ENCODE measurements around the gene C4A.
A peak's percentile ranks its signal among the peaks of the same experiment; 100 is the strongest.
"Not testable (repeated sequence)": the region's sequence is repeated elsewhere in the genome, so short reads cannot be mapped to it uniquely, and the experiment has no call there.

The C4A gene

DNA sequence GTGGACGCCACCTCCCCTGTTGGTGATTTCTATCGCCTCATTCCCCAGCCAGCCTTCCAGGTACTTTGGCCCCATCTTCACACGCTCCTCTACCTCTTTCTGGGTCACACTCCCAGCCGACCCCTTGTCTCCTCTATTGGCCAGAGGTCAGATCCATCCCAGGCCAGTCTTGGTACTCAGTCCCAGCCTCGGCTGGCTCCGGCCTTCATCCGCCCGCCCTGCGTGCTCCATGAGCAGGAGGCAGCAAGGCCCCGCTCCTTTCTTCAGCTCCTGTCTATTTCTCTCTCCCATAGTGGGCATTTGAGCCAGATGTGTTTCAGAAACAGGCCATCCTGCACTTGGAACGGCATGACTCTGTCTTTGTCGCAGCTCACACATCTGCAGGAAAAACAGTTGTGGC is 20.2 kb upstream of the C4A start:
- no peak for DNase-seq

GRCh38 chr6:31963921-31964320 is 17.9 kb upstream of the C4A start:
- no peak for DNase-seq

DNA sequence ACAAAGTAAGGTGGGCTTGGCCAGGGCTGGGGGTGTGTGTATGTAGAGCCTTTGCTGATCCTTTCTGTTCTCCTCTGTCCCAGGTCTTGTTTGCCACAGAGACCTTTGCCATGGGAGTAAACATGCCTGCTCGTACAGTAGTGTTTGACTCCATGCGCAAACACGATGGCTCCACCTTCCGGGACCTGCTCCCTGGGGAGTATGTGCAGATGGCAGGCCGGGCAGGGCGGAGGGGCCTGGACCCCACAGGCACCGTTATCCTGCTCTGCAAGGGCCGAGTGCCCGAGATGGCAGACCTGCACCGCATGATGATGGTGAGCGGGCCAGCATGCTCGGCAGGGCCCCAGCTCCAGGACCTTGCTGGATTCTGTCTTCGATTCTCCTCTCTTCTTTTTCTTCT is 16.2 kb upstream of the C4A start:
- no peak for DNase-seq

DNA sequence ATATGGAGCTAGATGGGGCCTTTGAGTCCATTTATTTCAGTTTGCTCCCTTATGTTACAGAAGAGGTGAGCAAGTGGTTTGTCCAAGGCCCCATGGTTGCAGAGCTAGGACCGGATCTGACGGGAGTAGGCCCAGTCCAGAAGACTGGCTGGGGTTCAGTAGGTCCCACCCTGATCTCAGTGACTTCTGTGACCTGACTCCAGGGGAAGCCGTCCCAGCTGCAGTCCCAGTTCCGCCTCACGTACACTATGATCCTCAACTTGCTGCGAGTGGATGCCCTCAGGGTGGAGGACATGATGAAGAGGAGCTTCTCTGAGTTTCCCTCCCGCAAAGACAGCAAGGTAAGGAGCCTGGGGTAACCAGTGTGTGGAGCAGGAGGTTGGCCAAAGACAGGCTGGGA is 15.4 kb upstream of the C4A start:
- no peak for DNase-seq

DNA sequence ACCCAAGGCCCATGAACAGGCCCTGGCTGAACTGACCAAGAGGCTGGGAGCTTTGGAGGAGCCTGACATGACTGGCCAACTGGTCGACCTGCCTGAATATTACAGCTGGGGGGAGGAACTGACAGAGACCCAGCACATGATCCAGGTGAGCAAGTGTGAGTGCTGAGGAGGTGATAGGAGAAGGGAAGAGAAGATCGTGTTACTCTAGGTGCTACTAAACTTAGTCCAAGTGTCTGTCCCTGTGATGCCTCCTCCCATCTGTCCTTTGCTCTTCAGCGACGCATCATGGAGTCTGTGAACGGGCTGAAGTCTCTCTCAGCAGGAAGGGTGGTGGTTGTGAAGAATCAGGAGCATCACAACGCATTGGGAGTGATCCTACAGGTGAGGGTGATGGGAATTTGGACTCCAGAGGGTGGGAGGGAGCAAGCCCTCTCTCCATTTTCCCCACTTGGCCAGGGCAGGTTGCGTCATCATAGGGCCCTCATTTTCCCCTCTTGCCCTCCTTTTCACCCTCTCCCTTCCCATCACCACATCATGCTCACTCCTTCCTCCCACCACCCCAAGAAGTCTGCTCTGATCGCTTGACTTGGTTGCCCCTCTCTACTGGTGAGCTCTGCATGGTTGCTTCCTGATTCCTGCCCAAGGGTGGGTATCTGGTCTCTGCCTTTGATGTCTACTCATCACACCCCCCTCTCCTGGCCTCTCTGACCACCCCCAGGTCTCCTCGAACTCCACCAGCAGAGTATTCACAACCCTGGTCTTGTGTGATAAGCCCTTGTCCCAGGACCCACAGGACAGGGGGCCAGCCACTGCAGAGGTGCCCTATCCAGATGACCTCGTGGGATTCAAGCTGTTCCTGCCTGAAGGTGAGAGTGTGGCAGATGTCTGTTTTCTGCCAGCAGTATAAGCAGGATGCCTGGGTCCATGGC is 14.6 kb upstream of the C4A start:
- no peak for DNase-seq

DNA sequence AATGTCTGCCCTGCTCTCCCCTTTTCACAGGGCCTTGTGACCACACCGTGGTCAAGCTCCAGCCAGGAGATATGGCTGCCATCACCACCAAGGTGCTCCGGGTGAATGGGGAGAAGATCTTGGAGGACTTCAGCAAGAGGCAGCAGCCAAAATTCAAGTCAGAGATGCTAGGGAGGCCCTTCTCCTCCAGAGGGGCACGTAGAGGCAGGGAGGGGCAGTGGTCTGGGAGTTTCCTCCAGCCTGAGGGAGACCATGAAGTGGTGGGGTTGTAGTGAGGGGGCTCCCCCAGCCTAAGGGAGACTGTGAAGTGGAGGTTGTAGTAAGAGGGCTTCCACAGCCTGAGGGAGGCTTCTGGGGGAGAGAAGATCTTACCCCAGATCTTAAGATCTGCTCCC is 13.9 kb upstream of the C4A start:
- no peak for DNase-seq

DNA sequence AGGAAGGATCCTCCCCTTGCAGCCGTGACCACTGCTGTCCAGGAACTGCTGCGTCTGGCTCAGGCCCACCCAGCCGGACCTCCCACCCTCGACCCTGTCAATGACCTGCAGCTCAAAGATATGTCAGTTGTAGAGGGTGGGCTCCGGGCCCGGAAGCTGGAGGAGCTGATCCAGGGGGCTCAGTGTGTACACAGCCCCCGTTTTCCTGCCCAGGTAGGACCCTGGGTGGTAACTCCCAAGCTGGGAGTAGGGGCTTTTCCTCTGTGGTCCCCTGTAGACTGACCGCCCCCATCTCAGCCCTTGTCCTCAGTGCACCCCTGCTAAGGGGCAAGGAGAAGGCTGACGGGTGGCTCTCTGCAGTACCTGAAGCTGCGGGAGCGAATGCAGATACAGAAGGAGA is 13.5 kb upstream of the C4A start:
- no peak for DNase-seq

DNA sequence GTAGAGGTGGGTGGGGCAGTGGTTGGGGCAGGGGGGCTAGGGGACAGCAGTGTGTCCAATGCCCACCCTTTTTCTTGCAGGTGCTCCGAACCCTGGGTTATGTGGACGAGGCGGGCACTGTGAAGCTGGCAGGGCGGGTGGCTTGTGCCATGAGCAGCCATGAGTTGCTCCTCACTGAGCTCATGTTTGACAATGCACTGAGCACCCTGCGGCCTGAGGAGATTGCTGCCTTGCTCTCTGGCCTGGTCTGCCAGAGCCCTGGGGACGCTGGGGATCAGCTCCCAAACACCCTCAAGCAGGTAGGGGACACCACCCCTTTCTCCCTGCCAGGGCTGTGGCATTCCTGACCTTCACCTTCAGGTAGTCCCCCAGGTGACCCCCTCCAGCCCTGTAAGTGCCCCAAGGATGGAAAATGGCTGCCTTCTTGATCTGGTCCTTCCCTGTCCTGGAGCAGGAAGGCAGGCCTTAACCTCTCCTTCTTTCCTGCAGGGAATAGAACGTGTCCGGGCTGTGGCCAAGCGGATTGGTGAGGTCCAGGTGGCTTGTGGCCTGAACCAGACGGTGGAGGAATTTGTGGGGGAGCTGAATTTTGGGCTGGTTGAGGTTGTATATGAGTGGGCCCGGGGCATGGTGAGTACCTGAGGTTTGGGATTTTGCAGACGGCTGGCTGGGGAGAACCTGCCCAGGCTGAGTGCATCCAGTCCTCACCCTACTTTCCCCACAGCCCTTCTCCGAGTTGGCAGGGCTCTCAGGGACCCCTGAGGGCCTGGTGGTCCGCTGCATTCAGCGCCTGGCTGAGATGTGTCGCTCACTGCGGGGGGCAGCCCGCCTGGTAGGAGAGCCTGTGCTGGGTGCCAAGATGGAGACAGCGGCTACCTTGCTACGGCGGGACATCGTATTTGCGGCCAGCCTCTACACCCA is 12.8 kb upstream of the C4A start:
- no peak for DNase-seq

GRCh38 chr6:31969712-31970603 is 11.9 kb upstream of the C4A start:
- DNase-seq = no peak

- no peak for DNase-seq
Measured at GRCh38 chr6:31970604-31971271, 11.1 kb upstream of the C4A start.

GRCh38 chr6:31971279-31971992 is 10.4 kb upstream of the C4A start:
- DNase-seq = no peak

GRCh38 chr6:31971993-31972708 is 9.7 kb upstream of the C4A start, which contains the start of gene DXO:
Gene DXO, minus strand, starts transcription at chr6:31972138. Its CDS starts 463 bp downstream, at chr6:31971675.
- DNase-seq = peak; percentile 98

DNA sequence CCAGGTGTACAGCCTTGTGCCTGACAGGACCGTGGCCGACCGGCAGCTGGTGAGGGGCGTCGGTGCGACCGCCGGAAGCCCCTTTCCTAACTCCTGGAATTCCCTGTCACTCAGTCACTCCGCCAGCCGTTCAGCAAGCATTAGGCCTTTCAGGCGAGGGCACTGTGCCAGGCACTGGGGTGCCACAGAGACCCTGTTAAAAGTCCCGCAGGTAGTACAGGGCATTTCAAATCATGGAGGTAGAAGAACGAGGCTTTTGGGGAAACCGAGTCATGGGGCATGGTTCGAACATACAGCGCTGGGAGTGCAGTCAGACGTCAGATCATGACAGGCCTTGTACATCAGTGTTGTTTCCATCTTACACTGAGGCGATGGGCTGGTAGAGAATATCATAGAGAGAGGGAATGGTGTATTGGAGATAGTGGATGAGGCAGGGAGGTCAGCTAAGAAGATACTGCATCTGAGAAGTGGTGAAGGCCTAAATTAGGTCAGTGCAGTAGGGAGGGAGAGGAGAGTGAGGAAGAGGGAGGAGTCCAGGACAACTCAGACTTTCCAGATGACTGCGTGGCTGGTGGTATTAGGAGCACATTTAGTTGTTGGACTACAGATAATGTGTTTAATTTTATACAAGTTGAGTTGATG is 9.0 kb upstream of the C4A start:
- DNase-seq = no peak

DNA sequence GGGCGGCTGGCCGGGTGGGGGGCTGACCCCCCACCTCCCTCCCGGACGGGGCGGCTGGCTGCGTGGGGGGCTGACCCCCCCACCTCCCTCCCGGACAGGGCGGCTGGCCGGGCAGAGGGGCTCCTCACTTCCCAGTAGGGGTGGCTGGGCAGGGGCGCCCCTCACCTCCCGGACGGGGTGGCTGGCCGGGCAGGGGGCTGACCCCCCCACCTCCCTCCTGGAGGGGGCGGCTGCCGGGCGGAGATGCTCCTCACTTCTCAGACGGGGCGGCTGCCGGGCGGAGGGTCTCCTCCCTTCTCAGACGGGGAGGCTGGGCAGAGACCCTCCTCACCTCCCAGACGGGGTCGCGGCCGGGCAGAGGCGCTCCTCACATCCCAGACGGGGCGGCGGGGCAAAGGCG is 5.8 kb upstream of the C4A start:
- DNase-seq = not testable (repeated sequence)

GRCh38 chr6:31977816-31978431 is 3.9 kb upstream of the C4A start:
- DNase-seq = no peak

GRCh38 chr6:31978831-31979230 is 3.0 kb upstream of the C4A start:
- no peak for DNase-seq

- DNase-seq = no peak
Measured at GRCh38 chr6:31979238-31979898, 2.5 kb upstream of the C4A start.

DNA sequence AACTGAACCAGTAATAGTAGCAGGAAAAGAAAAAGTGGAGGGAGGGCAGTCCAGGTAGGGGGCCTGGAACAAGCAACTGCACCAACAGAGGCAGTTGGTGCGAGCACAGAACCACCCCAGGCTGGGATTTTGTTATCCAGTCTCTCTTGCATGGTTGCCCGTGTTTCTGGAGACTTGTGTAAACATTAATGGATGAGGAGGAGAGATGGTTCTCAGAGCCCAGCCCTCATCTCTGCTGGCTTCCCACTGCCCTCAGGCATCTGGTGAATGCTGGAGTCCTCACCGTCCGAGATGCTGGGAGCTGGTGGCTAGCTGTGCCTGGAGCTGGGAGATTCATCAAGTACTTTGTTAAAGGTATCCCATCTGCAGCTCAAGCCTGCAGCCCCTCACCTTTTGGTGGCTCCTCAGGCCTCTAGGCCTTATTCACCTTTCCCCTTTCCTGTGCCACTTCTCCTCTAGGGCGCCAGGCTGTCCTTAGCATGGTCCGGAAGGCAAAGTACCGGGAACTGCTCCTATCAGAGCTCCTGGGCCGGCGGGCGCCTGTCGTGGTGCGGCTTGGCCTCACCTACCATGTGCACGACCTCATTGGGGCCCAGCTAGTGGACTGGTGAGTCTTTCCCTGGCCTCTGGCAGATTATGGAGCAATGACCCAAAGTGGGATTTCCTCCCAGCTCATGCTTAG is 1.5 kb upstream of the C4A start:
- not testable (repeated sequence) for DNase-seq

DNA sequence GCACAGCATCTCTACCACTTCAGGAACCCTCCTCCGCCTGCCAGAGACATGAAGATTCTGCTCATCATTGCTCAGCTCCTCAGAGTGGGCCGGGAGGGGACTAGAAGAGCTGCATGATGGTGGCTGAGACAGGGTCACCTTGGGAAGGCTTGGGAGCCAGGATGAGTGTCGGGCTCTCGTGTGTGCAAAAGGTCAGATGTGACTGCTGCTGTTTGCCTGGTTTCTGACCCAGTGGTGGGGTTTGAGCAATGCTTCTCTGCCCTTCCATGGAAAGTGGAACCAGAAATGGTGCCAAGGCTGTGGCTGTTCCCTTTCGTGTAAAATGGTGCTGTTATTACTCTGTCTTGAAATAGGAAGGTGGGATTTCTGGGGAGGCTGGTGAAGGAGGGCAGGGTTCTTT is 859 bp upstream of the C4A start:
- not testable (repeated sequence) for DNase-seq
